ENCODE measurements around the gene NUP205.

- TF ChIP-seq POLR2A (IDR thresholded peaks at IDR 0.05; ENCODE audit: low read depth, low read length) (no peak), TAF1 (IDR thresholded peaks at IDR 0.05; ENCODE audit: low read depth, low read length) (no peak), POLR2AphosphoS5 (IDR thresholded peaks at IDR 0.05; ENCODE audit: low read depth, low read length) (no peak)
These were observed 35.2 kb upstream of the NUP205 start for GRCh38 chr7:135522509-135522908.

All from GM12891 (cell line).